ENCODE data around the gene FBXW7.

GRCh38 chr4:152279234-152279566 lies 256.7 kb downstream of the FBXW7 start:
- TF ChIP-seq CTCF (conservative IDR thresholded peaks at IDR 0.05) (no peak), ZFX (IDR thresholded peaks at IDR 0.05) (no peak)

Data from C4-2B (cell line).